Activated CD4-positive, alpha-beta T cell treated with anti-CD3 and anti-CD28 coated beads for 1 hour (primary cell): ENCODE data around the gene PRKX.
"Not testable (repeated sequence)": the region's sequence is repeated elsewhere in the genome, so short reads cannot be mapped to it uniquely, and the experiment has no call there.

Experiments used
- DNase-seq: peaks from one replicate; pipeline ENCODE4 v3.0.0-alpha.2; 2020

Gene PRKX

GRCh38 chrX:3707673-3708274 lies 5.7 kb downstream of the PRKX start:
- DNase-seq: not testable (repeated sequence)

GRCh38 chrX:3706481-3706880 lies 7.0 kb downstream of the PRKX start:
- no peak for DNase-seq

DNA sequence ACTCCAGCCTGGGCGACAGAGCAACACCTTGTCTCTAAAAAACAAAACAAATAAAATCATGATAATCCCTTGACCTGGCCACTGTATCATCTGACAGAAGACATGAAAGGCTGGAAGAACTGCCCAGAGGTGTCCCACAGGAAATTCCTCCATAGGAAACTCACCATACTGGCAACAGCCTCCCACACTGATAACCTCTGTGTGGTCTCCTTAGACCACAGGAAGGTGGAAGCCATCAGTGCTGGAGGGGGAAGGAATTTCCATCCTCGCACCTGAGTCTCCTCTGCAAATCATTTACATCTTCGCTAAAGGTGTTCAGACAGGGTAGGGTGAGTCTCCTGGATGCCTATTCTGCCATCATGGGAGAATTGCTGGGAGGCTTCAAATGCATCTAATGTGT lies 10.2 kb downstream of the PRKX start:
- DNase-seq: not testable (repeated sequence)

DNA sequence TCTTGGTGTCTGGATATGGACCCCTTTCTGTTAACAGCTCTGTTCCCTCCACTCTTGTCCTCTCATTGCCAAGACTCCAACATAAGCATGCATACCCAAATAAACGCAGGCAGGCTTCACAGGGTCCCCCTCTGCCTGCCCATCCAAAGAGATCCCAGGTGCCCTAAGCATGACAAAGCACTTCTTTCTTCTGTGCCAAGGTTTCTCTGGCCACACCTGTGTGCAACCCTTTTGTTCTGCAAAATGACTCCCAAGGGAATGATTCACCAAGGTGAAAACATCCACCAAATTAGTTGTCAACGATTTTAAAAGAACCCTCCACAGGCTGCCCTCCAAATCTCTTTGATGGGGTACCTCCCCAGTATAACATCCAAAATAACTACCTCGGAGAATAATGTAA lies 11.4 kb downstream of the PRKX start:
- not testable (repeated sequence) for DNase-seq

GRCh38 chrX:3701445-3701928 lies 12.0 kb downstream of the PRKX start:
- not testable (repeated sequence) for DNase-seq

DNA sequence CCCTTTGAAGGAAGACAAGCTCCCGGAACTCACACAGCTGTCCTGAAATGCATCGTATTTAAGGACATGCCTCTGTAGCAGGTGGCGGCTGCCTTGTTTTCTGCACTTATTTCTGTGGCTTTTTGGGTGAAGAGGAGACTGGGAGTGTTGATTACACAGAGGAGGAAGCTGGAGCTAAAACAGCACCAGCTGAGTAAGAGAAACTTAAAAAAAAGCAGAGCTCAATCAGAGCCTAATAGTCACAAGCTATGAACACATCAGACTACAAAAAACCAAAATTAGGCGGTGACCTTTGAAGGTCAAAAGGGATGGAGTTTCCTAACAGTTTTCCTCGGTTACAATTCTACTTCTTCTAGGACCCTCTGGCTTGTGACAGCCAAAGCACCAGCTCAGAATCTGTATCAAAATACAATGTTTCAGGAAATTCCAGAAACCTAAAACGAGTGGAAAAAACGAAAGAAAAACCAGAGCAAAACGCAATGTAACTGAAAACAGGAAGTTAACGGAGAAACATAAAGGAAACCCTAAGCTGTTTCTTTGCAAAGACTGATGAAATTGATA lies 13.5 kb downstream of the PRKX start:
- DNase-seq: no peak

DNA sequence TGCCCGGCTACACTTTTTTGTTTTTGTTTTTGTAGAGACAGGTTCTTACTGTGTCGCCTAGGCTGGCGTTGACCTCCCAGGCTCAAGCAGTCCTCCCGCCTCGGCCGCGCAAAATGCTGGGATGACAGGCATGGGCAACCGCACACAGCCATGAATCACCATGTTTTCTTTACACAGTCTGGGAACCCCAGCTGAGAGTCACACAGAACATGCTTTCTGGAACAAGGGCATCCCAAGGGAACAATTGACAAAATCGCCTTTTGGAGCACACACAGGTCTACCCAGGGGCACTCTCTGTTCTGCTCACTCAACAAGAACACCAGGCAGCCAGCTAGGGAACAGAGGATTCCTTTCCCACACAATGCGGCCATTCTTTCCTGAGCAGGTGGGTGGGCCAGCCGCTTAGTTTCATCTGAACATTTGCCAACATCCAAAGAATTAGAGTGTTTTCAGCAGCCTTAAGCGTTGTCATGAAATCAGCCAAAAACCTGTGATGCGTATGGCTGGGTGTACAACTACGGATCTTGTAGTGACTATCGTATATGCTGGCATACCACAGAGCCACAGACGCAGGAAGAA lies 15.7 kb downstream of the PRKX start:
- no peak for DNase-seq

GRCh38 chrX:3697220-3697684 lies 16.2 kb downstream of the PRKX start:
- no peak for DNase-seq

DNA sequence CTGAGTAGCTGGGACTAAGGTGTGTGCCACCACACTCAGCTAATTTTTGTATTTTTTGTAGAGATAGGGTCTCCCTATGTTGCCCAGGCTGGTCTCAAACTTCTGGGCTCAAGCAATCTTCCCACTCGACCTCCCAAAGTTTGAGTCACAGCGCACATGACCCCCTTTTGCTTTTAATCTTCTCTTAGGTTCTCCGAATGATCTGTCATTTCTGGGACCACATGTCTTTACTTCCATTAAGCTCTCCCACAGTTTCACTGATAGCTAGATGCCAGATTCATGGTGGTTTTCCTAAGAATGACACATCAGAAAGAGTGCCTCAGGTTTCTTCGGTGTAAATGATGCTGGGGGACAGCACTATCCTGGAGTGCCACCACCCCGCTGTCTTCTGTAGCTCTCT lies 17.9 kb downstream of the PRKX start:
- DNase-seq: no peak

GRCh38 chrX:3690140-3690539 lies 23.3 kb downstream of the PRKX start:
- no peak for DNase-seq

DNA sequence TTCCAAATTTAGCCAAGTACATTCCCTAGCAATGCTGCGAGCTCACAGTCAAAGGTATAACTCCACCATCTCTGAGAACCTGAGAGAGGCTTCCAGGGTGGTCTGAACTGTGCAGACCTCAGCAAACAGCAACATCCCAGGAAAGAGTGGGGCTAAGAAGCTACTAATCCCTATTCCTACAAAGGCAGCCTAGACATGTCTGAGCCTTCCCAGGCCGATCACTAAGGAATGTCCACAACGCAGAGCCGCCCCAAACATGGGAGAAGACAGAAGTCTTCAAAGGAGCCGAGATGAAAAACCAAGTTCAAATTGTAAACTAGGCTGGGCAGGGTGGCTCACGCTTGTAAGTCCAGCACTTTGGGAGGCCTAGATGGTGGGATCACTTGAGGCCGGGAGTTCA lies 30.2 kb downstream of the PRKX start:
- DNase-seq: not testable (repeated sequence)

DNA sequence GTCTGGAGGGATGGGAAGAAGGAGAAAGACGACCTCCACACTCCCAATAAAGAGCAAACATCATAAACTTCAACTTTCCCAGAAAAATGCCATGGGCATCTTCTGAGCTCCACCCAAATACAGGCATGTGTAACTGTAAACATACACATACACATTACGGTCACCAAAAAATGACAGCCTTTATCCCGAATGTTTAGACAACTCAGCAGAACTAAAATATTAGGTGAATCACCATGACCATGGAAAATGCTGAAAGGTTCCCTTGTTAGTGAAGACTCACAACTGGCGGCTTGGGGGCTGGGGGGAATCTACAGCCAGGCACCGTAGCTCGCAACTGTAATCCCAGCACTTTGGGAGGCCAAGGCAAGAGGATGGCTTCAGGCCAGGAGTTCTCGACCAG lies 33.0 kb downstream of the PRKX start:
- DNase-seq: no peak

DNA sequence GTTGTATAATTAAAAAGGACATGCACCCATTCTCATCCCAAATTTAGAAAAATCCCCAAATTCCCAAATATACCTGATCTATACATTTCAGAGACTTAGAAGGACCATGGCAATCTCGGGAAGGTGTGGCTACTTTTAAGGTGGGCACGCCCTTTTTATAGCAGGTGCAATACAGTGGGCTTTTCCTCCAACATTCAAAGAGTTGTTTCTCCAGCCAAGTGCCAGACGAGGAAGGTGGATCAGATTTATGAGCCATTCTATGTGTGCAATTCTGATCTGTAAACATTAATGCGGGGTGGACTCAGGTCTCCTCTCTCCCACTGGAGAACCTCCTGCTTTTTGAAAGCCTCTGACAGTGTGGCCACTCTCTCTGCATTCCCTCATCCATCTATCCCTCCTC lies 33.8 kb downstream of the PRKX start:
- no peak for DNase-seq

DNA sequence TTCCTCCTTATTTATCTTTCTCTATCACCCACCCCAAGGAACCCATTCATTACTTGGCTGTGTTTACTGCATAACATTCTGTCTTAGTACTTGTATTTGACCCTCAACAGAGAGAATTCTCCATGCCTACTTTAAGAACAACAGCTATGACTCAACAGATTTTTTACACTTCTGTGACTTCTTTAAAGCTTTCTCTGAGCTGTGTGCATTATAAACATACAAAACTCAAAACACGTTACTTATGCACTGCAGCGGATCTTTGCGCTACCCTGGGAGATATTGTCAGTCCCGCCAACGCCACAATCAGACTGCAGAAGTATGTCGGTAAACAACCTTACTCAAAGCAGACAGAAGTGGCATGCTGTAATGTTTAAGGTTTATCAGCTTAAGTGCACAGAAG lies 35.1 kb downstream of the PRKX start:
- no peak for DNase-seq

- DNase-seq: no peak
Observed at GRCh38 chrX:3674881-3675280, 38.6 kb downstream of the PRKX start.

DNA sequence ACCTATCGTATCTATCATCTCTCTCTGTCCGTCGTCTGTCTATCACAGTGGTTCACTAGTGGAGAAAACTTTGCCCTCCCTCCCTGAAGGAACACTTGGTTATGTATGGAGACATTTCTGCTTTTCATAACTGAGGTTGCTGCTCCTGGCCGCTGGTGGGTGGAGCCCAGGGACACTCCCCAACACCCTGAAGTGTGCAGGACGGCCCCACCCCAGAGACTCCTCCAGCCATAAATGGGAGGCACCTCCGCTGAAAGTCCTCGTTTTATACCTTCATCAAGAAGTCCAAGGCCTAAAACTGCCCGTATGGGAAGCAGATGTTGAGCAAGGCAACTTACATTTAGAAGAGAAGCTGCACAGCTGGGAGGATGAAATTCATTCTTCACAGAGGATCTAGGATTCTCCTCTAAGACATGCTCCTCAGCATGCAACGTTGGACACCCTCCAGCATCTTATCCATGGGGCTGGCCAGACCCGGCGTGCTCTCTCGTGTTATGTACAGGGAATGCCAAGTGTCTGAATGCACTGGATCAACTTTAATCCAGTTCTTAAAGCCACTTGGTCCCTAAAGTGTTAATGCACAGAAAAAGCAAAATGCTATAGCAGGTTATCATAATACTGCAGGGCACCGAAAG lies 43.5 kb downstream of the PRKX start:
- no peak for DNase-seq

GRCh38 chrX:3666975-3667374 lies 46.5 kb downstream of the PRKX start:
- DNase-seq: no peak

DNA sequence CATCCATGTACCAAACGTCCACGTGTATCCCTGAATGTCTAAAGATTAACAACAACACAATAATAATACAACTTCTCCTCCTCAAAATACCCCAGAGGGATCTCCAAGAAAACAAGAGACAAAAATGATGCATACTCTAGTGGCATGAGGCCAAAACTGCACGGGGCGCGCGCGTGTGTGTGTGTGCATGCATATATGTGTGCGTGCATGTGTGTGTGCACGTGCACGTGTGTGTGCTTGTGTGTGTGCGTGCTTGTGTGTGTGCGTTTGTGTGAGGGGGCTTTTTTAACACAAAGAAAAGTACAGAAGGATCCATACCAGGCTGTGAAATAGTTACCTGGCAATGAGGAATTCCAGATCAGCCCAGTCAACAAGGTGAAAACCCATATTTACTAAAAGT lies 48.5 kb downstream of the PRKX start:
- no peak for DNase-seq

- DNase-seq: not testable (repeated sequence)
Observed at GRCh38 chrX:3663576-3664250, 49.7 kb downstream of the PRKX start.

GRCh38 chrX:3659761-3660160 lies 53.7 kb downstream of the PRKX start:
- DNase-seq: no peak

GRCh38 chrX:3655181-3655580 lies 58.3 kb downstream of the PRKX start:
- no peak for DNase-seq

DNA sequence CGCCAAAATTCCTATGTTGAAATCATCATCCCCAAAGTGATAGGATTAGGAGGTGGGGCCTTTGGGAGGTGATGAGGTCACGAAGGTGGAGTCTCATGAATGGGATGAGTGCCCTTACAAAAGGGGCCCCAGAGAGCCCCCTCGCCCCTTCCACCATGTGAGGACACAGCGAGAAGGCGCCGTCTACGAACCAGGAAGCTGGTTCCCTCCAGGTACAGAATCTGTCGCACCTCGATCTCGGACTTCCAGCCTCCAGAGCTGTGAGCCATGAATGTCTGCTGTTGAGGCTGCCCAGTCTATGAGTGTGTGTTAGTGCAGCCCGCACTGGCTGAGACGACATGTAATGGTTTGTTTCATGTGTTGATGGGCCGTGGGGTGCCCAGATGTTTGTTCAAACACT lies 60.3 kb downstream of the PRKX start:
- DNase-seq: no peak

GRCh38 chrX:3651277-3651676 lies 62.2 kb downstream of the PRKX start:
- no peak for DNase-seq

GRCh38 chrX:3648084-3648483 lies 65.4 kb downstream of the PRKX start:
- no peak for DNase-seq
